ENCODE data around the gene HOXD1.

DNA sequence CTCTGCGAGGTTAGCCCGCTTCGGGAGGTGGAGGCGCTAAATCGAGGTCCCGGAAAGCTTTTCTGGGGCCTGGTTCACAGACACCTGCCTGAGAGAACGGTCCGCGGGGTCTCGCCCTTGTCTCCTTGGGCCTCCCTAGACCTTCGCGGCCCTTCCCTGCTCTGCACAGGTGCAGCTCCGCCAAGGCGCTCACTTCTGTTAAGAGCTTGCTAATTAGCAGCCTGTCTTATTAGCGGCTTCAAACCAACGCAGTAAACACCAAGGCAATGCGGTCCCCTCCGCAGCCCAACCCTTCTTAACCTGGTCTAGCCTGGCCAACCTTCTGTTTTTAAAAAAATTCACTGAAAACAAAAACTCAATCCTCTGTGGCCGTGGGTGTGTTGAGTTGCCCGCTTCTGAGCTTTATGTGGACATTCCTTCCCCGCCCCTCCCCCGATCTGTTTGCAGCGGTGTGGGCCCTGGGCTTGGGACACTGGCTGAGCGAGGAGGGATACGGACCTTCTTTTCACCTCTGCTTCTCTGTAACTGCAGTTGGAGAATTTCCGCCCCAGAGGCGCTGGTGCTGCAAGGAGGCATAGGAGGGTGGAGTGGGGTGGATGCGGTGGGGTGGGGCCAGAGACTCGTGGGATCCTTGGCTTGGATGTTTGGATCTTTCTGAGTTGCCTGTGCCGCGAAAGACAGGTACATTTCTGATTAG is 40.5 kb upstream of the HOXD1 start:
- no peak for TF ChIP-seq EZH2 (IDR thresholded peaks at IDR 0.05; ENCODE audit: borderline replicate concordance, low read depth, low read length, severe bottlenecking)
- TF ChIP-seq, protein P1, sequence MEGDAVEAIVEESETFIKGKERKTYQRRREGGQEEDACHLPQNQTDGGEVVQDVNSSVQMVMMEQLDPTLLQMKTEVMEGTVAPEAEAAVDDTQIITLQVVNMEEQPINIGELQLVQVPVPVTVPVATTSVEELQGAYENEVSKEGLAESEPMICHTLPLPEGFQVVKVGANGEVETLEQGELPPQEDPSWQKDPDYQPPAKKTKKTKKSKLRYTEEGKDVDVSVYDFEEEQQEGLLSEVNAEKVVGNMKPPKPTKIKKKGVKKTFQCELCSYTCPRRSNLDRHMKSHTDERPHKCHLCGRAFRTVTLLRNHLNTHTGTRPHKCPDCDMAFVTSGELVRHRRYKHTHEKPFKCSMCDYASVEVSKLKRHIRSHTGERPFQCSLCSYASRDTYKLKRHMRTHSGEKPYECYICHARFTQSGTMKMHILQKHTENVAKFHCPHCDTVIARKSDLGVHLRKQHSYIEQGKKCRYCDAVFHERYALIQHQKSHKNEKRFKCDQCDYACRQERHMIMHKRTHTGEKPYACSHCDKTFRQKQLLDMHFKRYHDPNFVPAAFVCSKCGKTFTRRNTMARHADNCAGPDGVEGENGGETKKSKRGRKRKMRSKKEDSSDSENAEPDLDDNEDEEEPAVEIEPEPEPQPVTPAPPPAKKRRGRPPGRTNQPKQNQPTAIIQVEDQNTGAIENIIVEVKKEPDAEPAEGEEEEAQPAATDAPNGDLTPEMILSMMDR (IDR thresholded peaks at IDR 0.05; ENCODE audit: borderline replicate concordance, extremely low read depth, low read length, poor library complexity, severe bottlenecking): no peak

Data from DND-41 (cell line).